Glutamatergic neuron (in vitro differentiated cells): ENCODE results near the gene TMEM129. TPM values are rescaled to one million over a fixed set of nuclear protein-coding genes. Genes with fewer than 3 reads are reported as not detected.

Experiments used
- DNase-seq: peaks from one replicate; pipeline ENCODE4 v3.0.0; 2022
- H3K27ac Mint-ChIP-seq: one replicate; pipeline ENCODE4 v1.8.0; 2020; ENCODE audit warnings: mild to moderate bottlenecking, mixed read lengths, inconsistent platforms; ENCODE audit not compliant: unreplicated experiment
- H3K27me3 Mint-ChIP-seq: one replicate; pipeline ENCODE4 v1.8.0; 2020; ENCODE audit warnings: mild to moderate bottlenecking, moderate library complexity, mixed read lengths, inconsistent platforms; ENCODE audit not compliant: unreplicated experiment
- H3K36me3 Mint-ChIP-seq: one replicate; pipeline ENCODE4 v1.8.0; 2020; ENCODE audit warnings: mild to moderate bottlenecking, mixed read lengths, inconsistent platforms; ENCODE audit not compliant: unreplicated experiment
- H3K4me1 Mint-ChIP-seq: one replicate; pipeline ENCODE4 v1.8.0; 2020; ENCODE audit warnings: mild to moderate bottlenecking, low read depth, mixed read lengths, inconsistent platforms; ENCODE audit not compliant: unreplicated experiment
- H3K4me3 Mint-ChIP-seq: one replicate; pipeline ENCODE4 v1.8.0; 2020; ENCODE audit warnings: mild to moderate bottlenecking, mixed read lengths, inconsistent platforms; ENCODE audit not compliant: unreplicated experiment
- H3K9me3 Mint-ChIP-seq: one replicate; pipeline ENCODE4 v1.8.0; 2020; ENCODE audit warnings: mild to moderate bottlenecking, moderate library complexity, mixed read lengths, inconsistent platforms; ENCODE audit not compliant: unreplicated experiment
- CTCF ChIP-seq: fragments of 200-600 bp; sonication (generic); IDR thresholded peaks from one replicate; pipeline ENCODE4 v1.5.0; 2021; ENCODE audit not compliant: partially characterized antibody, unreplicated experiment
- long read RNA-seq: library from polyadenylated mRNA; unstranded; transcript quantifications from one replicate; pipeline ENCODE4 v2.0.0, GENCODE V29; 2020; ENCODE audit not compliant: unreplicated experiment
- total RNA-seq: library from RNA; stranded (reverse); fragmentation: NEBNext Ultra II Directional; extraction: Animal tissue kit (Norgen Biotek cat#: 25700); gene quantifications from one replicate; pipeline ENCODE4 v1.2.1, GENCODE V29; 2021; ENCODE audit not compliant: unreplicated experiment

Gene TMEM129
- total RNA-seq: 23.8 TPM
- long read RNA-seq, transcript TMEM129-202 (4 exons, 2,810 nt): major isoform, 6 of 13 reads
- long read RNA-seq, partial matches to known transcripts: 2 of 13 reads
- long read RNA-seq, other reads (novel, unspliced or antisense): 4 of 13 reads

GRCh38 chr4:1721003-1721665 lies at the start of gene TMEM129, which contains the start of gene TACC3:
TSS of gene TMEM129 (minus strand) at chr4:1721323. CDS start at chr4:1720837, 486 bp downstream.
TSS of gene TACC3 (plus strand) at chr4:1721521. CDS start at chr4:1723422, 1,901 bp downstream.
- peak within 1 kb of the TSS; percentile 79 for H3K27ac Mint-ChIP-seq
- H3K9me3 Mint-ChIP-seq: peaks cover 8% of the 10 kb centered on the region
- peak; percentile 90 for DNase-seq
- H3K36me3 Mint-ChIP-seq: no peaks in the 10 kb centered on the region
- H3K4me1 Mint-ChIP-seq: peaks cover 8% of the 10 kb centered on the region
- peak within 1 kb of the TSS; percentile 91 for H3K4me3 Mint-ChIP-seq
- H3K27me3 Mint-ChIP-seq: peaks cover 11% of the 10 kb centered on the region
- TF ChIP-seq CTCF: no peak

- H3K4me1 Mint-ChIP-seq: no peaks in the 10 kb centered on the region
- H3K4me3 Mint-ChIP-seq: no peak overlapping the region
- H3K27me3 Mint-ChIP-seq: peaks cover 1% of the 10 kb centered on the region
- no peaks in the 10 kb centered on the region for H3K9me3 Mint-ChIP-seq
- DNase-seq: no peak
- no peak for TF ChIP-seq CTCF
- H3K36me3 Mint-ChIP-seq: no peaks in the 10 kb centered on the region
- no peak overlapping the region for H3K27ac Mint-ChIP-seq
Measured at GRCh38 chr4:1770791-1771231, 49.7 kb upstream of the TMEM129 start.

- no peak overlapping the region for H3K27ac Mint-ChIP-seq
Measured at GRCh38 chr4:1770245-1770644, 49.1 kb upstream of the TMEM129 start.

GRCh38 chr4:1769692-1770091 lies 48.6 kb upstream of the TMEM129 start:
- H3K36me3 Mint-ChIP-seq: no peaks in the 10 kb centered on the region
- no peak for DNase-seq
- H3K27me3 Mint-ChIP-seq: no peaks in the 10 kb centered on the region
- H3K4me1 Mint-ChIP-seq: no peaks in the 10 kb centered on the region
- no peaks in the 10 kb centered on the region for H3K9me3 Mint-ChIP-seq
- no peak overlapping the region for H3K27ac Mint-ChIP-seq
- H3K4me3 Mint-ChIP-seq: no peak overlapping the region
- no peak for TF ChIP-seq CTCF

More at GRCh38 chr4:1770245-1770644, 49.1 kb upstream of the TMEM129 start:
- H3K4me1 Mint-ChIP-seq: no peaks in the 10 kb centered on the region
- DNase-seq: no peak
- H3K27me3 Mint-ChIP-seq: no peaks in the 10 kb centered on the region
- no peak overlapping the region for H3K4me3 Mint-ChIP-seq
- TF ChIP-seq CTCF: no peak
- H3K9me3 Mint-ChIP-seq: no peaks in the 10 kb centered on the region
- H3K36me3 Mint-ChIP-seq: no peaks in the 10 kb centered on the region
